Chondrocyte (in vitro differentiated cells): ENCODE data around the gene THSD4. TPM values are rescaled to one million over a fixed set of nuclear protein-coding genes. Genes with fewer than 3 reads are reported as not detected.

ENCODE experiments used
- DNase-seq: peaks from one replicate; pipeline ENCODE4 v3.0.0; 2021; ENCODE audit warnings: mixed read lengths, low spot score
- H3K27ac Mint-ChIP-seq: one replicate; pipeline ENCODE4 v1.8.0; 2021; ENCODE audit warnings: mild to moderate bottlenecking, moderate library complexity, mixed read lengths; ENCODE audit not compliant: unreplicated experiment
- H3K27me3 Mint-ChIP-seq: 2 replicates; pipeline ENCODE4 v1.8.0; 2021; ENCODE audit warnings: low read depth, mixed read lengths
- H3K36me3 Mint-ChIP-seq: 2 replicates; pipeline ENCODE4 v1.8.0; 2021; ENCODE audit warnings: low read depth, mixed read lengths
- H3K4me1 Mint-ChIP-seq: 2 replicates; pipeline ENCODE4 v1.8.0; 2021; ENCODE audit warnings: low read depth, mild to moderate bottlenecking, mixed read lengths
- H3K4me3 Mint-ChIP-seq: one replicate; pipeline ENCODE4 v1.8.0; 2021; ENCODE audit warnings: mild to moderate bottlenecking, moderate library complexity, mixed read lengths; ENCODE audit not compliant: unreplicated experiment
- H3K9me3 Mint-ChIP-seq: 2 replicates; pipeline ENCODE4 v1.8.0; 2021; ENCODE audit warnings: low read depth, mixed read lengths
- total RNA-seq: library from RNA; stranded (reverse); gene quantifications from 3 replicates; pipeline ENCODE4 v1.2.1, GENCODE V29; 2021
- TF ChIP-seq, protein P1 (sequence below): fragments of 200-600 bp; sonication (generic); IDR thresholded peaks from 2 replicates; pipeline ENCODE4 v1.5.0; 2021; ENCODE audit warnings: antibody characterized with exemption, mild to moderate bottlenecking, moderate library complexity

THSD4 gene
- total RNA-seq, 1 donor from 2014 or later, result 3.4 TPM

DNA sequence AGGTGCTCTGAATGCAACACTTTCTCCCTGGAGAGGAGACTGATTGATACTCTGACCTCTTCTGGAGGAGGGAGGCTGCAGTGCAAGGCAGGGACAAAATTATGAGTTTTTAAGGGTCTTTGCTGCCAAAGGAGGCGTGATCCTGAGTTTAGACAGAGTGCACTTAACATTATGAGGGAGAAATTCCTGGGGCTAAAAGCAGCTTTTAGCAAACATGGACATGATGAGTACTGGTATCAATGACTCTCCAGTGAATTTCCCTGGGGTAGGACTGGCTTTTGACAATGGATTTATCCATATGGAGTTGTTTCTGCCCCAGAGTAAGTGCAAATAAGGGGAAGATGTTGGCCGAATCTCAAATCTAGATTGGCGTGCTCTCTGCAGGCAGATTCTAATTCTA lies 133.1 kb downstream of the THSD4 start:
- TF ChIP-seq, protein P1, sequence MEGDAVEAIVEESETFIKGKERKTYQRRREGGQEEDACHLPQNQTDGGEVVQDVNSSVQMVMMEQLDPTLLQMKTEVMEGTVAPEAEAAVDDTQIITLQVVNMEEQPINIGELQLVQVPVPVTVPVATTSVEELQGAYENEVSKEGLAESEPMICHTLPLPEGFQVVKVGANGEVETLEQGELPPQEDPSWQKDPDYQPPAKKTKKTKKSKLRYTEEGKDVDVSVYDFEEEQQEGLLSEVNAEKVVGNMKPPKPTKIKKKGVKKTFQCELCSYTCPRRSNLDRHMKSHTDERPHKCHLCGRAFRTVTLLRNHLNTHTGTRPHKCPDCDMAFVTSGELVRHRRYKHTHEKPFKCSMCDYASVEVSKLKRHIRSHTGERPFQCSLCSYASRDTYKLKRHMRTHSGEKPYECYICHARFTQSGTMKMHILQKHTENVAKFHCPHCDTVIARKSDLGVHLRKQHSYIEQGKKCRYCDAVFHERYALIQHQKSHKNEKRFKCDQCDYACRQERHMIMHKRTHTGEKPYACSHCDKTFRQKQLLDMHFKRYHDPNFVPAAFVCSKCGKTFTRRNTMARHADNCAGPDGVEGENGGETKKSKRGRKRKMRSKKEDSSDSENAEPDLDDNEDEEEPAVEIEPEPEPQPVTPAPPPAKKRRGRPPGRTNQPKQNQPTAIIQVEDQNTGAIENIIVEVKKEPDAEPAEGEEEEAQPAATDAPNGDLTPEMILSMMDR, result no peak
- Mint-ChIP-seq H3K36me3 (no peaks in the 10 kb centered on the region), H3K9me3 (no peaks in the 10 kb centered on the region), H3K27me3 (no peaks in the 10 kb centered on the region), H3K4me1 (peaks cover 23% of the 10 kb centered on the region), H3K27ac (no peak overlapping the region), H3K4me3 (no peak overlapping the region)
- no peak for DNase-seq

DNA sequence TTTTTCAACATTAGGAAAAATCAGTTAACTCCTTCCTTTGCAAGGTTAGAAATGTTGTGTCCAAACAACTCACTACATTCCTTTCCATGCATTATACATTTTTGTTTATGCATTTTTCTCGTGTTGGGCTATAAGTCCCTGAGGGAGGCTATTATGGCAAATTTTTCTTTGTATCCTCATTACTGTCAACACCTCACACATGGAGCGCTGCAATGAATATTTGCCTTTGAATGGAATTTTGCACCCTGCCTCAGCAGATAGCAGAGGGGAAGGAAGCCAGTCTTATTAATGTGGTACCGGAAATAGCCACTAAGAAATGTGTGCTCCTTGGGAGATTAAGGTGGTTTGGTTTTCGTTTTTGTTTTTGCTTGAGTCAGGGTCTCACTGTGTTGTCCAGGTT lies 134.7 kb downstream of the THSD4 start:
- no peak overlapping the region for H3K4me3 Mint-ChIP-seq
- no peaks in the 10 kb centered on the region for H3K36me3 Mint-ChIP-seq
- no peak for DNase-seq

DNA sequence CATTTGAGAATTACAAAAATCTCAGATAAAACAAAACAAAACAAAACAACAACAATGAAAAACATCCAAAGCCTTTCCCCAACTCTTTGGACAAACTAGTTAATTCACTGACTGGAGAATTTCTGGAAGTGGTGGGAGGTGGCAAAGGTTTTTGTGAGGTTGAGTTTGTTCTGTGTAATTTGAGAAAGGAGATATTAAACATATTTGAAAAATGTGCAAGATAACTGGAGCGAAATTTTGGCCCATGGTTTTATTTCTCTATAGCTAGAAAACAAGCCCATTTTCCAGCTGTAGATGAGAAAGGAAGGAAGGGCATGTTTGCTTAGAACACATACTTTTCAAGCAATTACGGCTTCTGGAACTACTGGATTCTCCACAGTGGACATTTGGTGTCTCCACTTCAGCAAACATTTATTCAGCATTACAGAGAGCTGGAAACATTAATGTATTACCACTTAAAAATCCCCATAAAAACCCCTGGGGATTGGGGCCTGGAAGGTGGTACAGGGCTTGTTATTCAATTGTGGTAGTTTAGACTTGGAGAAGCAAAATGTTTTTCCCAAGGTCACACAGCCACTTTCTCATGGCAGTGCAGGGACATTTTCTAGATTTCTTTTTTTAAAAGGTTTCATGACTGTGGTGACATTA lies 135.8 kb downstream of the THSD4 start:
- no peaks in the 10 kb centered on the region for H3K27me3 Mint-ChIP-seq
- TF ChIP-seq, protein P1, result no peak
- H3K4me3 Mint-ChIP-seq, result no peak overlapping the region
- no peaks in the 10 kb centered on the region for H3K36me3 Mint-ChIP-seq
- no peak for DNase-seq
- no peaks in the 10 kb centered on the region for H3K9me3 Mint-ChIP-seq
- H3K4me1 Mint-ChIP-seq, result peaks cover 23% of the 10 kb centered on the region
- H3K27ac Mint-ChIP-seq, result no peak overlapping the region

More for the DNA sequence above, 134.7 kb downstream of the THSD4 start:
- H3K27ac Mint-ChIP-seq, result no peak overlapping the region
- TF ChIP-seq, protein P1, result no peak
- peaks cover 23% of the 10 kb centered on the region for H3K4me1 Mint-ChIP-seq
- H3K9me3 Mint-ChIP-seq, result no peaks in the 10 kb centered on the region
- no peaks in the 10 kb centered on the region for H3K27me3 Mint-ChIP-seq

DNA sequence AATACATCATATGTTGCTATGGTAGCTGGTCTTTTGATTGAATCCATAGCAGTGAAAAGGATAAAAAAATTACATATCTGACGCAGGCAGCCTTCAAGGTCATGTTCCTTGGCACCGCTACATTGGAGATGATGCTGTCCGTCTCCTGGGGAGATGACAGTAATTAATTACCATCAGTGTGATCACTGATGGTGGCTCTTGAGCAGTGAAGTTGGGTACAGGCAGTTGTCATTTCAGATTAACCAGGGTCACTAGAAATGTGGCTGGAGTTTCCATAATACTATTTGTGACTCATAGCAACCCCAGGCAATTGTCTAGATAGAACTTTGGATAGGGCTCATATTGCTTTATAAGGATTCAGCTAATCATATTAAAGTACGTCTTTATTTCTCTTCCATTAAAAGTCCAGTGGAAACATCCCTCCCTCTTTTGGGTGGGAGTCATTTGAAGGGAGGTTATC lies 136.3 kb downstream of the THSD4 start:
- DNase-seq, result no peak
- no peak overlapping the region for H3K4me3 Mint-ChIP-seq
- no peaks in the 10 kb centered on the region for H3K27me3 Mint-ChIP-seq
- TF ChIP-seq, protein P1, result no peak
- H3K9me3 Mint-ChIP-seq, result no peaks in the 10 kb centered on the region
- H3K27ac Mint-ChIP-seq, result no peak overlapping the region
- no peaks in the 10 kb centered on the region for H3K36me3 Mint-ChIP-seq
- H3K4me1 Mint-ChIP-seq, result peaks cover 23% of the 10 kb centered on the region

DNA sequence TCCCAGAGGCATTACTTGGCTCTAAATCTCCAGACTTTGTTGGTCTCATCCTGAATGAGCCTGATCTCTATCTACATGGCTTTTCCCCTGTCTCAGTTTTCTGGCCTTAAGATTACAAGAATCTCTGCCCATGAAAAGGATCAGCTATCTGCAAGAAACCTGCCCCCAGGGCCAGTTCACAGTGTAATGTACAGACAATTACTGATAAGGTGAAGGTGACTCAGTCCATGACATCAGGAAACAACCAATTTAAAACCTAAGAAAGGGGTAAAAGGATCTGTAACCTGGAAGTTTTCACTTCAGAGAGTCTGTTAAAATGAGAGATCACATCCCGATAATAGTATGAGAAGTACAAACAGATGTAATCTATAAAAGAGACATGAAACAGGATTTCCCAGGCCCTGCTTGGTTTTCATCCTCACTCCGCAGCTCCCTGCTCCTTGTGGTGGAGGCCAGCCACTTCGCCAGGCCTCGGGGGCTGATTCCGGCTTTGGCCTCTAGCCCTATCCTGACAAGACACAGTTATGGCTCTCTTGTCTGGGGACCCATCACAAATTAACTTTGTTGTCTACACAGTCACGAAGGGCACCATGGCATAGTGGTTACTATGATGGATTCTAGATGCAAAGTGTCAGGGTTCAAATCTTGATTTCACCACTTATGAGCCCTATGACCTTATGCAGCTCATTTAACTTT lies 136.9 kb downstream of the THSD4 start:
- TF ChIP-seq, protein P1, result no peak
- H3K4me3 Mint-ChIP-seq, result no peak overlapping the region
- no peak for DNase-seq
- H3K27me3 Mint-ChIP-seq, result no peaks in the 10 kb centered on the region
- no peaks in the 10 kb centered on the region for H3K9me3 Mint-ChIP-seq
- peaks cover 23% of the 10 kb centered on the region for H3K4me1 Mint-ChIP-seq
- H3K36me3 Mint-ChIP-seq, result no peaks in the 10 kb centered on the region
- no peak overlapping the region for H3K27ac Mint-ChIP-seq
